ENCODE results near the gene EFCAB12.

Gene EFCAB12

GRCh38 chr3:129428376-129429079, at the start of gene EFCAB12:
EFCAB12 (minus strand) TSS chr3:129428636; CDS start chr3:129428488, 148 bp downstream.
- peak; percentile 82 for DNase-seq (ENCODE audit: low read depth)

GRCh38 chr3:129476586-129476985, 48.1 kb upstream of the EFCAB12 start:
- no peak for DNase-seq (ENCODE audit: low read depth)

- DNase-seq (ENCODE audit: low read depth) = no peak
Measured at GRCh38 chr3:129475863-129476262, 47.4 kb upstream of the EFCAB12 start.

- no peak for DNase-seq (ENCODE audit: low read depth)
Measured at GRCh38 chr3:129474984-129475804, 46.8 kb upstream of the EFCAB12 start.

GRCh38 chr3:129473769-129474152, 45.3 kb upstream of the EFCAB12 start:
- DNase-seq (ENCODE audit: low read depth) = no peak

GRCh38 chr3:129473067-129473768, 44.8 kb upstream of the EFCAB12 start:
- no peak for DNase-seq (ENCODE audit: low read depth)

GRCh38 chr3:129470861-129471260, 42.4 kb upstream of the EFCAB12 start:
- DNase-seq (ENCODE audit: low read depth) = no peak

- no peak for DNase-seq (ENCODE audit: low read depth)
Measured at GRCh38 chr3:129469026-129469425, 40.6 kb upstream of the EFCAB12 start.

GRCh38 chr3:129467932-129468331, 39.5 kb upstream of the EFCAB12 start:
- DNase-seq (ENCODE audit: low read depth) = no peak

GRCh38 chr3:129463716-129464115, 35.3 kb upstream of the EFCAB12 start:
- DNase-seq (ENCODE audit: low read depth) = no peak

GRCh38 chr3:129463094-129463493, 34.7 kb upstream of the EFCAB12 start:
- DNase-seq (ENCODE audit: low read depth) = no peak

GRCh38 chr3:129462361-129462968, 34.0 kb upstream of the EFCAB12 start:
- no peak for DNase-seq (ENCODE audit: low read depth)

GRCh38 chr3:129461461-129462146, 33.2 kb upstream of the EFCAB12 start:
- no peak for DNase-seq (ENCODE audit: low read depth)

GRCh38 chr3:129461022-129461421, 32.6 kb upstream of the EFCAB12 start:
- DNase-seq (ENCODE audit: low read depth) = no peak

GRCh38 chr3:129460572-129460971, 32.1 kb upstream of the EFCAB12 start:
- DNase-seq (ENCODE audit: low read depth) = no peak

GRCh38 chr3:129460155-129460554, 31.7 kb upstream of the EFCAB12 start:
- no peak for DNase-seq (ENCODE audit: low read depth)

GRCh38 chr3:129453732-129454131, 25.3 kb upstream of the EFCAB12 start:
- no peak for DNase-seq (ENCODE audit: low read depth)

- no peak for DNase-seq (ENCODE audit: low read depth)
Measured at GRCh38 chr3:129449279-129450115, 21.1 kb upstream of the EFCAB12 start.

GRCh38 chr3:129448186-129448895, 19.9 kb upstream of the EFCAB12 start:
- DNase-seq (ENCODE audit: low read depth) = no peak

GRCh38 chr3:129446926-129447325, 18.5 kb upstream of the EFCAB12 start:
- no peak for DNase-seq (ENCODE audit: low read depth)
